HepG2 (cell line): ENCODE results near the gene PLK5. TPM values are rescaled to one million over a fixed set of nuclear protein-coding genes. Genes with fewer than 3 reads are reported as not detected.

Experiments used
- AHR ChIP-seq: IDR thresholded peaks from 2 replicates; pipeline ENCODE4 v1.6.1; 2018; ENCODE audit warnings: missing genetic modification reagents, missing compliant biosample characterization
- ARNT ChIP-seq: fragments of 450-650 bp; IDR thresholded peaks from 2 replicates; pipeline ENCODE4 v1.6.1; 2017
- E2F5 ChIP-seq: sonication (generic); formaldehyde crosslinking; conservative IDR thresholded peaks from 2 replicates; pipeline ENCODE4 v1.4.0; 2020; ENCODE audit warnings: missing genetic modification reagents
- FOXO4 ChIP-seq: sonication (generic); formaldehyde crosslinking; conservative IDR thresholded peaks from 2 replicates; pipeline ENCODE4 v1.8.1; 2023; ENCODE audit warnings: missing genetic modification reagents
- GABPB1 ChIP-seq: IDR thresholded peaks from 2 replicates; pipeline ENCODE4 v1.6.1; 2016; ENCODE audit warnings: mild to moderate bottlenecking, missing genetic modification reagents, moderate library complexity, missing compliant biosample characterization
- HIC2 ChIP-seq: sonication (generic); formaldehyde crosslinking; IDR thresholded peaks from 2 replicates; pipeline ENCODE4 v1.9.0; 2022; ENCODE audit warnings: low read depth, missing genetic modification reagents
- JDP2 ChIP-seq: sonication (generic); formaldehyde crosslinking; IDR thresholded peaks from 2 replicates; pipeline ENCODE4 v1.8.1; 2022; ENCODE audit warnings: missing genetic modification reagents, borderline replicate concordance
- MEF2D ChIP-seq: sonication (generic); formaldehyde crosslinking; IDR thresholded peaks from 2 replicates; pipeline ENCODE4 v1.5.1; 2020; ENCODE audit warnings: mild to moderate bottlenecking, missing genetic modification reagents
- MLXIP ChIP-seq: sonication (generic); formaldehyde crosslinking; IDR thresholded peaks from 2 replicates; pipeline ENCODE4 v1.9.0; 2021; ENCODE audit warnings: missing genetic modification reagents, borderline replicate concordance
- MTA1 ChIP-seq: sonication (generic); formaldehyde crosslinking; IDR thresholded peaks from 2 replicates; pipeline ENCODE4 v1.4.0; 2020; ENCODE audit warnings: missing genetic modification reagents, mild to moderate bottlenecking, borderline replicate concordance
- PTBP1 ChIP-seq: fragments of 200-400 bp; formaldehyde crosslinking; IDR thresholded peaks from 2 replicates; pipeline ENCODE4 v1.6.1; 2018; ENCODE audit warnings: low read length, low read depth; ENCODE audit not compliant: poor library complexity, severe bottlenecking
- TEAD3 ChIP-seq: optimal IDR thresholded peaks from 2 replicates; pipeline ENCODE3; 2016; ENCODE audit warnings: borderline replicate concordance
- TOPORS ChIP-seq: sonication (generic); formaldehyde crosslinking; IDR thresholded peaks from 2 replicates; pipeline ENCODE4 v1.8.0; 2023; ENCODE audit warnings: mild to moderate bottlenecking, missing genetic modification reagents
- ZMAT5 ChIP-seq: sonication (generic); formaldehyde crosslinking; IDR thresholded peaks from 2 replicates; pipeline ENCODE4 v1.5.0; 2020; ENCODE audit warnings: mild to moderate bottlenecking, low read depth, missing genetic modification reagents, borderline replicate concordance
- ZMYM2 ChIP-seq: sonication (generic); formaldehyde crosslinking; IDR thresholded peaks from 2 replicates; pipeline ENCODE4 v1.8.0; 2022; ENCODE audit warnings: mild to moderate bottlenecking, missing genetic modification reagents
- ZNF263 ChIP-seq: sonication (generic); formaldehyde crosslinking; IDR thresholded peaks from 2 replicates; pipeline ENCODE4 v1.4.0; 2020; ENCODE audit warnings: missing genetic modification reagents
- ZNF367 ChIP-seq: sonication (generic); formaldehyde crosslinking; IDR thresholded peaks from 2 replicates; pipeline ENCODE4 v1.4.0; 2020; ENCODE audit warnings: missing genetic modification reagents, borderline replicate concordance
- ZNF574 ChIP-seq: sonication (generic); formaldehyde crosslinking; IDR thresholded peaks from 2 replicates; pipeline ENCODE4 v1.4.0; 2020; ENCODE audit warnings: missing genetic modification reagents
- polyA plus RNA-seq, 8 experiments: library from polyadenylated mRNA; depleted of rRNA in 3 of 8; stranded (reverse) in 7 of 8; unstranded in 1 of 8; fragments of >200 nt; fragmentation: Illumina TruSeq in 4 of 8; extraction: Trizol in 4 of 8; gene quantifications; 2 replicates each; pipeline versions ENCODE4 v1.2.1 to v1.2.3, GENCODE V29; 2011 to 2016; ENCODE audit warnings: low read depth in 4 of 8, missing spikeins in 1 of 8, mixed read lengths in 1 of 8; ENCODE audit not compliant: insufficient read depth in 1 of 8
- total RNA-seq, 5 experiments: library from RNA; depleted of rRNA; stranded (reverse); fragments of >200 nt; fragmentation: Illumina TruSeq; extraction: Trizol; gene quantifications; 2 replicates each; pipeline ENCODE4 v1.2.3, GENCODE V29; 2016; ENCODE audit warnings: low read depth in 1 of 5

The PLK5 gene
- total and polyA plus RNA-seq, 2 of the 13 experiments (the other 11 are each of a cell fraction or from before 2014, with no cell fraction given): not detected

GRCh38 chr19:1503089-1503924 is 20.6 kb upstream of the PLK5 start (continued):
- TF ChIP-seq MLXIP (CRISPR knock-in tag) (no peak), JDP2 (CRISPR knock-in tag) (no peak), ZNF574 (CRISPR knock-in tag) (peak; percentile 44; the same call in 1 of the 2 replicates), E2F5 (no peak), PTBP1 (no peak), ZNF367 (CRISPR knock-in tag) (no peak), HIC2 (CRISPR knock-in tag) (0 out of 2 replicates have a peak, but pooled peaks have one; percentile 28), TOPORS (CRISPR knock-in tag) (no peak), MEF2D (CRISPR knock-in tag) (no peak), ARNT (no peak), GABPB1 (peak; percentile 69; the same call in 1 of the 2 replicates), TEAD3 (no peak), ZNF263 (CRISPR knock-in tag) (peak; percentile 63; the same call in 1 of the 2 replicates), ZMAT5 (CRISPR knock-in tag) (no peak), AHR (CRISPR knock-in tag) (no peak), MTA1 (no peak; the same call in 1 of the 2 replicates), ZMYM2 (no peak), FOXO4 (CRISPR knock-in tag) (0 out of 2 replicates have a peak, but pooled peaks have one; percentile 55)
